ENCODE data around the gene KRTAP12-3. TPM values are rescaled to one million over a fixed set of nuclear protein-coding genes. Genes with fewer than 3 reads are reported as not detected.
A peak's percentile ranks its signal among the peaks of the same experiment; 100 is the strongest.

Gene KRTAP12-3
- total RNA-seq, 1 donor from 2014 or later: not detected

GRCh38 chr21:44615911-44616590 lies 41.7 kb upstream of the KRTAP12-3 start:
- Mint-ChIP-seq H3K9me3 (ENCODE audit: low read depth) (peaks cover 18% of the 10 kb centered on the region), H3K27me3 (peaks cover 6% of the 10 kb centered on the region), H3K36me3 (ENCODE audit: insufficient read depth) (peaks cover 5% of the 10 kb centered on the region), H3K4me1 (ENCODE audit: low read depth) (no peaks in the 10 kb centered on the region), H3K4me3 (ENCODE audit: low read depth) (no peak overlapping the region), H3K27ac (no peak overlapping the region)
- no peak for TF ChIP-seq CTCF (IDR thresholded peaks at IDR 0.05; ENCODE audit: unreplicated experiment)
- DNase-seq (ENCODE audit: low spot score, unreplicated experiment): no peak

- no peak for DNase-seq (ENCODE audit: low spot score, unreplicated experiment)
- Mint-ChIP-seq H3K4me3 (ENCODE audit: low read depth) (no peak overlapping the region), H3K27ac (no peak overlapping the region), H3K27me3 (peaks cover 6% of the 10 kb centered on the region), H3K9me3 (ENCODE audit: low read depth) (peaks cover 13% of the 10 kb centered on the region), H3K4me1 (ENCODE audit: low read depth) (no peaks in the 10 kb centered on the region), H3K36me3 (ENCODE audit: insufficient read depth) (peaks cover 5% of the 10 kb centered on the region)
- no peak for TF ChIP-seq CTCF (IDR thresholded peaks at IDR 0.05; ENCODE audit: unreplicated experiment)
Observed at GRCh38 chr21:44616591-44616926, 41.2 kb upstream of the KRTAP12-3 start.

- peaks cover 5% of the 10 kb centered on the region for H3K36me3 Mint-ChIP-seq (ENCODE audit: insufficient read depth)
- TF ChIP-seq CTCF (IDR thresholded peaks at IDR 0.05; ENCODE audit: unreplicated experiment): no peak
- no peak overlapping the region for H3K4me3 Mint-ChIP-seq (ENCODE audit: low read depth)
- H3K4me1 Mint-ChIP-seq (ENCODE audit: low read depth): no peaks in the 10 kb centered on the region
- peaks cover 6% of the 10 kb centered on the region for H3K27me3 Mint-ChIP-seq
- H3K9me3 Mint-ChIP-seq (ENCODE audit: low read depth): peaks cover 16% of the 10 kb centered on the region
- H3K27ac Mint-ChIP-seq: no peak overlapping the region
- DNase-seq (ENCODE audit: low spot score, unreplicated experiment): no peak
Observed at GRCh38 chr21:44617071-44617501, 40.6 kb upstream of the KRTAP12-3 start.

- H3K36me3 Mint-ChIP-seq (ENCODE audit: insufficient read depth): peaks cover 5% of the 10 kb centered on the region
- H3K9me3 Mint-ChIP-seq (ENCODE audit: low read depth): peaks cover 28% of the 10 kb centered on the region
- no peak overlapping the region for H3K4me3 Mint-ChIP-seq (ENCODE audit: low read depth)
- peak; percentile 33 for TF ChIP-seq CTCF (IDR thresholded peaks at IDR 0.05; ENCODE audit: unreplicated experiment)
- peaks cover 3% of the 10 kb centered on the region for H3K27me3 Mint-ChIP-seq
- H3K4me1 Mint-ChIP-seq (ENCODE audit: low read depth): no peaks in the 10 kb centered on the region
- DNase-seq (ENCODE audit: low spot score, unreplicated experiment): no peak
- no peak overlapping the region for H3K27ac Mint-ChIP-seq
Observed at GRCh38 chr21:44618504-44618903, 39.2 kb upstream of the KRTAP12-3 start.

- Mint-ChIP-seq H3K9me3 (ENCODE audit: low read depth) (peaks cover 32% of the 10 kb centered on the region), H3K4me3 (ENCODE audit: low read depth) (no peak overlapping the region), H3K27me3 (peaks cover 3% of the 10 kb centered on the region), H3K36me3 (ENCODE audit: insufficient read depth) (peaks cover 5% of the 10 kb centered on the region), H3K27ac (no peak overlapping the region), H3K4me1 (ENCODE audit: low read depth) (no peaks in the 10 kb centered on the region)
- TF ChIP-seq CTCF (IDR thresholded peaks at IDR 0.05; ENCODE audit: unreplicated experiment): no peak
- no peak for DNase-seq (ENCODE audit: low spot score, unreplicated experiment)
Observed at GRCh38 chr21:44618909-44619308, 38.8 kb upstream of the KRTAP12-3 start.
